HUES64 (cell line): Measurements from ENCODE around the gene MCF2L2.
A peak's percentile ranks its signal among the peaks of the same experiment; 100 is the strongest.

Experiments used
- H3K27ac ChIP-seq: 2 replicates; pipeline ENCODE4 v1.7.0; 2013; ENCODE audit warnings: low read depth, low read length, inconsistent platforms
- H3K27me3 ChIP-seq: 2 replicates; pipeline ENCODE4 v1.6.1; 2013; ENCODE audit warnings: mild to moderate bottlenecking, low read length; ENCODE audit not compliant: insufficient read depth
- H3K36me3 ChIP-seq: 2 replicates; pipeline ENCODE4 v1.6.1; 2013; ENCODE audit warnings: mild to moderate bottlenecking, low read length; ENCODE audit not compliant: insufficient read depth
- H3K4me1 ChIP-seq: 2 replicates; pipeline ENCODE4 v1.6.1; 2013; ENCODE audit warnings: mild to moderate bottlenecking, low read length, moderate library complexity; ENCODE audit not compliant: insufficient read depth
- H3K4me3 ChIP-seq: 2 replicates; pipeline ENCODE4 v1.5.1; 2013; ENCODE audit warnings: mild to moderate bottlenecking, low read length, moderate library complexity
- H3K9ac ChIP-seq: 2 replicates; pipeline ENCODE4 v1.6.1; 2013; ENCODE audit warnings: mild to moderate bottlenecking, low read depth, low read length
- H3K9me3 ChIP-seq: 2 replicates; pipeline ENCODE4 v1.6.1; 2013; ENCODE audit warnings: low read depth, low read length; ENCODE audit not compliant: insufficient read depth
- WGBS: fragments of 150-250, 120-280 bp; methylation state at CpG from one replicate; pipeline ENCODE4 v1.1.7; 2013; ENCODE audit warnings: missing lambda C conversion rate; 5-methylcytosine and 5-hydroxymethylcytosine counted together

The MCF2L2 gene

DNA sequence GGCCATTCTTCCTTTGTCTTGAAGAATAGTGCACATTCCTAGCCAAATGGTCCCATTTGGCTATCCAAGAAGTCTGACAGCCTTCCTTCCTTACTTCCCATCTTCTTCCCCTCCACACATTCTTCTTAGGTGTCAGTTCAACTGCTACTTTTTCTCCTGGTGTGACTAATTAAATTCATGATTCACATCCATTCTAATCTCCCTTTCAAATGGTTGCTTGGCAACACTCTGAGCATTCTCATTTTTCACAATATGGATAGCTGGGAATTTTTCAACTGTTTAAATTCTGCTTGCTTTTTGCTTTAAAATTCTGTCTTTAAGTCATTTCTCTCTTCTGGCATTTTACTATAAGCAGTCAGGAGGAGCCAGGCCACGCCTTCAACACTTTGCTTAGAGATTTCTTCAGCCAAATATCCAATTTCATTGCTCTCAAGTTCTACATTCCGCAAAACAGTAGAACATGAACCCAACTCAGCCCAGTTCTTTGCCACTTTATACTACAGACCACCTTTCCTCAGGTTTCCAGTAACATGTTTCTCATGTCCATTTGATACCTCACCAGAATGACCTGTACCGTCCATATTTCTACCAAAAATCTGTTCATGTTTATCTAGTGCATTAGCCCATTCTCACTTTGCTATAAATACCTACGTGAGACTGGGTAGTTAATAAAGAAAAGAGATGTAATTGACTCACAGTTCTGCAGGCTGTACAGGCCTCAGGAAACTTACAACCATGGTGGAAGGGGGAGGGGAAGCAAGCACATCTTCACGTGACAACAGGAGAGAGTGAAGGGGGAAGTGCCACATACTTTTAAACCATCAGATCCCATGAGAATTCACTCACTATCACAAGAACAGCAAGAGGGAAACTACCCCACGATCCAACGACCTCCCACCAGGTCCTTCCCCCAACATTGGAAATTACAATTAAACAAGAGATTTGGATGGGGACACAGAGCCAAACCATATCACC, 31.9 kb upstream of the MCF2L2 start:
- Histone ChIP-seq H3K9ac (no peak overlapping the region), H3K4me1 (no peaks in the 10 kb centered on the region), H3K27ac (no peak overlapping the region), H3K4me3 (no peak overlapping the region), H3K27me3 (no peaks in the 10 kb centered on the region), H3K36me3 (peaks cover 13% of the 10 kb centered on the region), H3K9me3 (peaks cover 6% of the 10 kb centered on the region; the same call in 1 of the 2 replicates)
- 94% methylated on average over 6 of the region's 7 CpGs for WGBS

DNA sequence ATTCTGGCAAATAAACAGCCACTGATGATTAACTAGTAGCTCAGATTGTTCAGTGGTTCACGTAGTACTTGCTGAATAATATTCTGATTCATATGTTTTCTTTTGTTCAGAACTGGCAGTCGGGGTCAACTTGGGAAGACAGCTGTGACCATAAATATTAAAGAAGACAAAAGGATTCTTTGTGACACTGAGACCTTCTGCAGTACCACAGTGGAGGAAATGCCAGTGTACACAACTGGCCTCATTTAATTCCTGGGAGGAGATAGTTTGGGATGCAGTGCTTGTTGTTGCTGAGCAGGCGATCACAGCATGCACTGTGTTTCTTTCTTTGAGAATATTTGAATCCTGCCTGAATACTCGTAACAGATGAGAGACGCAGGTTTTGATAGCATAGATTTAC, 26.7 kb upstream of the MCF2L2 start:
- Histone ChIP-seq H3K9me3 (no peaks in the 10 kb centered on the region), H3K27ac (no peak overlapping the region), H3K4me3 (no peak overlapping the region), H3K36me3 (peaks cover 47% of the 10 kb centered on the region), H3K27me3 (no peaks in the 10 kb centered on the region), H3K4me1 (no peaks in the 10 kb centered on the region), H3K9ac (no peak overlapping the region)
- WGBS: 94% methylated on average over 5 of the region's 5 CpGs

DNA sequence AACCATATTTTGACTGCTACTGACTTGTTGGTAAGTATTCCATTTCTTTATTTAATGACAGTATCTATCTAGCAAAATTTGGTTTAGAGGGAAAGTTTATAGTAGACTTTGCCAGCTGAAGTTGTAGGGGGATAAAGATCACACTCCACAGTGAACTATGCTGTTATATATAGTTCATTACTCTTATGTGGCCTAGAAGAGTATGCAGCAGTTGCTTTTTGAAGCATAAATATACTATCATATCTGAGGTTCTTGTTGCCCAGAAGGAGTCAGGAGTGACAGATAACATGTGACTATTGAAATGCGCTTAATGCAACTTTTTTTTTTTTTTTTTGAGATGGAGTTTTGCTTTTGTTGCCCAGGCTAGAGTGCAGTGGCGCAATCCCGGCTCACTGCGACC, 25.6 kb upstream of the MCF2L2 start:
- no peaks in the 10 kb centered on the region for H3K27me3 ChIP-seq
- H3K27ac ChIP-seq: no peak overlapping the region
- H3K4me1 ChIP-seq: peaks cover 6% of the 10 kb centered on the region
- no peak overlapping the region for H3K9ac ChIP-seq
- no peak overlapping the region for H3K4me3 ChIP-seq
- H3K9me3 ChIP-seq: no peaks in the 10 kb centered on the region
- peaks cover 47% of the 10 kb centered on the region for H3K36me3 ChIP-seq
- 97% methylated on average over 4 of the region's 4 CpGs for WGBS

DNA sequence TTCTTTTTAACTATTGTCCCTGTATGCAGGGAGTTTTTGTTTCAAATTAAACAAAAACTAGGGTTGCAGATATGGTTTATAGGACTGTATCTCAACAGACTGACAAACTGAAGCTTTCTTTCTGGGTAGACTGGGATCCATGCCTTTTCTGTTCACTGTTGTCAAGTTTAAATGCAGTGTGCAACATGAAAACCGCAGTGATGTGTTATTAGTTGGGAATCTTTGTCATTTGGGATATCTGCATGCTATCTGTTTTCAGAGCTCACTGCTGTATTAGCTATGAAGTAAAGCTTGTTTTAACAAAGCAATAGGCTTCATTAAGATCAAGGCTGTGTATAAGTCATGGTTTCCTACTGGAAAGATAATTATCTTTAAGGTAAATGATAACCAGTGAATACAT, 21.4 kb upstream of the MCF2L2 start:
- no peak overlapping the region for H3K27ac ChIP-seq
- peaks cover 5% of the 10 kb centered on the region; the same call in 1 of the 2 replicates for H3K9me3 ChIP-seq
- H3K36me3 ChIP-seq: peaks cover 28% of the 10 kb centered on the region
- WGBS: 85% methylated on average over 1 of the region's 1 CpG
- no peak overlapping the region for H3K9ac ChIP-seq
- H3K27me3 ChIP-seq: no peaks in the 10 kb centered on the region
- peaks cover 16% of the 10 kb centered on the region for H3K4me1 ChIP-seq
- peak overlapping the region; percentile 91; the same call in 1 of the 2 replicates for H3K4me3 ChIP-seq

DNA sequence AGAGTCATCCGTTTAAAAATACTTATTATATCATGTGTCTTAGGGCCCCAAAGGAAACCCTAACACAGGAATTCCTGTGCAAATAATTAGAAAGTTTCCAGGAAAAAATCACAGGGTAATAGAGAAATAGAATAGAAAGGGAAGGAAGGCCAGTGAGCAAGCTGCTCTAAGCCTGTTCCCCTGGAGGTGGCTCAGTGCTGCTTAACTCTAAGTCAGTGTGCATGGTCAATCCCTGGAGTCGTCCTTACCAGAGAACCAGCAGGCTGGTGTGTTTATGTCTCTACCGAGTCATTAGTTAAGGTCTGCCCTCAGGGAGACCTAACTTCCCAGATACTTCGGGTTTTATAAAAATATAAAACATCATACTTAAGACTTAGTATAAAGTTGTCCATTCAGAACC, 21.0 kb upstream of the MCF2L2 start:
- peaks cover 25% of the 10 kb centered on the region for H3K36me3 ChIP-seq
- peaks cover 9% of the 10 kb centered on the region; the same call in 1 of the 2 replicates for H3K9me3 ChIP-seq
- H3K4me1 ChIP-seq: peaks cover 16% of the 10 kb centered on the region
- H3K27me3 ChIP-seq: no peaks in the 10 kb centered on the region
- peak overlapping the region; percentile 91 for H3K4me3 ChIP-seq
- H3K27ac ChIP-seq: no peak overlapping the region
- no peak overlapping the region for H3K9ac ChIP-seq
- 48% methylated on average over 2 of the region's 4 CpGs for WGBS

DNA sequence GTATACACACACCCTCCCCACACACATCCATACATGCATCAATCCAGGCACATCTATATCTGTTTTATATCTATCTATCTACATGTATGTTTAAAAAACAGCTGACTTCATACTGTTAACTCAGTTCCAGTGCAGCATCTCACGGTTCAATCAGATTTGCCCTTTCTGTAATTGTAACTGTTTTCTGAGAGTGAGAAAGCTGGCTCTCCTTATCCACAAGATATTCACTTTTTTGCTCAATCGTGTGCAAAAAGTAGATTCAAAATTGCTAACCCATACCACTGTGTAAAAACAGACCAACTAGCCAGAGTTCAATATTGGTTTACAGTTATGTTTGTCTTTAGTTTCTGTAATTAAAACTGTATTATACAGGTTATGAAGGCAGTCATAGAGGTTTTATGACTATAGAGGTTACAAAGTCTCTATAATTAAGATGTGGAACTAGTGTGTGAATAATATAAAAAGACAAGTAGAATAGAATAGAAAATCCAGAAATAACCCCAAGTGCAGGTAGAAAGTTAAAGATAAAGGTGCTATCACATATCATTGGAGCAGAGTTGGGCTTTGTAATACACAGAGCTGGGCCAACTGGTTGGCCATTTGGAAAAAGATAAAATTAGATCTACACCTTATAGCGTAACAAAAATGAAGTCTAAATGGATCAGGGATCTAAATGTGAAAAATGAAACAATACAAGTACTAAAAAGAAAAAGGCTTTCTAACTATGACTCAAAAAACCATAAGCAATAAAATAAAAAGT, 20.1 kb upstream of the MCF2L2 start:
- H3K4me1 ChIP-seq: peaks cover 16% of the 10 kb centered on the region
- H3K9me3 ChIP-seq: peaks cover 18% of the 10 kb centered on the region
- no peaks in the 10 kb centered on the region for H3K27me3 ChIP-seq
- peak overlapping the region; percentile 91 for H3K4me3 ChIP-seq
- 100% methylated on average over 1 of the region's 3 CpGs for WGBS
- H3K27ac ChIP-seq: no peak overlapping the region
- H3K9ac ChIP-seq: peak overlapping the region; percentile 85
- peaks cover 18% of the 10 kb centered on the region for H3K36me3 ChIP-seq

DNA sequence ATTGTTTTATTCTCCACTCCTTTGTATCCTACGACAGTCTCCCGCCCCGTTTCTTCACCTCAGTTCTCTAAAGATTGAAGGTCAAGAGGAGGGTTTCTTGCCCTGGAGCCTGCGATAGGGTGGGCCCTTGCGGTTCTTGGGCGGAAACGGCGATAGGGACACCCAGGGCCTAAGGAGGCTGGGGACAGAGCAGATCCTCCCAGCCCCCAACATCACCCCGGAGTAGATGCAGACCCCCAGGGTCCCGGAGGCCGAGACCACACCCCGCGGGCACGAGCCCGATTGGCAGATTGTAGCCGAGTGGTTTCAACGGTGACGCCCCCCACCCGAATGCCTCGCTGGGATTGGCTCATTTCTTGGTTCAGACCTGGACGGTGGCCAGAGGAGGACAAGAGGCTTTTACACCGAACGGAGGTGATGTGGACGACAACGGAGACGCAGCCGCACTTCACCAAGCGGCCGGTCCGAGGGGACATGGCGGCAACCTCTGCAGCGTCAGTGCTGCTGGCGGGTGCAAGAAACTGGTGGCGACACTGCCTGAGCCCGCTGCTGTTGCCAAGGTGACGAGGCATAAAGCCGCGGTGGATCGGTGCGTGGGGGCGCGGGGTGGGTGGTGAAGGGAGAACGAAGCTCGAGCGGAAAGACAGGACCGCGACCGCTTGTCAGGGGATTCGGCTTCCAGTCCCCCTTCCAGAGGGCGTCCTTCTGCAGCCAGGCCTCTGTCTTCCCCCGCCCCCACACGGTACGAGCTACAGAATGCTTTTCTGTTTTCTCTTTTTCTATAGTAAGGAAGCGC, 19.0 kb upstream of the MCF2L2 start:
- H3K36me3 ChIP-seq: peaks cover 8% of the 10 kb centered on the region
- peaks cover 16% of the 10 kb centered on the region for H3K4me1 ChIP-seq
- peak overlapping the region; percentile 85 for H3K9ac ChIP-seq
- peak overlapping the region; percentile 74 for H3K27ac ChIP-seq
- 1% methylated on average over 54 of the region's 54 CpGs for WGBS
- peak overlapping the region; percentile 91 for H3K4me3 ChIP-seq
- H3K9me3 ChIP-seq: peaks cover 26% of the 10 kb centered on the region
- no peaks in the 10 kb centered on the region for H3K27me3 ChIP-seq

DNA sequence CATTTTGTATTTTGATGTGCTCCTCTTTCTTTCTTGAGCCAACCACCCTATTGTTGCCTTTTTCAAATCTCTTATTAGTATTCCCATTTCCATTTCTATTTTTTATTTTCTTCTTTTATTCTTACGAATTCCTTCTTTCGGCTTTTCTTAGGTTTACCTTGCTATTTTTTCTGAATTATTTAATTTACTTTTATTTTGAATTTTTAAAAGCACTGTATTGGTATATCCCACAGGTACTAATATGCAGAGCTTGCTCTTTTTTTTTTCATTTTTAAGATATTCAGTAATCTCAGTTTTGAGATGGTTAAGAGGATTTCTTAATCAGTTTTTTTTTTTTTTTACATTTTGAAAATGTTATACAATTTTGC, 18.4 kb upstream of the MCF2L2 start:
- Histone ChIP-seq H3K36me3 (peaks cover 2% of the 10 kb centered on the region), H3K9ac (peak overlapping the region; percentile 85), H3K4me3 (peak overlapping the region; percentile 91), H3K27ac (peak overlapping the region; percentile 74; the same call in 1 of the 2 replicates), H3K4me1 (peaks cover 16% of the 10 kb centered on the region), H3K27me3 (no peaks in the 10 kb centered on the region), H3K9me3 (peaks cover 26% of the 10 kb centered on the region)
- WGBS: 100% methylated on average over 1 of the region's 2 CpGs

DNA sequence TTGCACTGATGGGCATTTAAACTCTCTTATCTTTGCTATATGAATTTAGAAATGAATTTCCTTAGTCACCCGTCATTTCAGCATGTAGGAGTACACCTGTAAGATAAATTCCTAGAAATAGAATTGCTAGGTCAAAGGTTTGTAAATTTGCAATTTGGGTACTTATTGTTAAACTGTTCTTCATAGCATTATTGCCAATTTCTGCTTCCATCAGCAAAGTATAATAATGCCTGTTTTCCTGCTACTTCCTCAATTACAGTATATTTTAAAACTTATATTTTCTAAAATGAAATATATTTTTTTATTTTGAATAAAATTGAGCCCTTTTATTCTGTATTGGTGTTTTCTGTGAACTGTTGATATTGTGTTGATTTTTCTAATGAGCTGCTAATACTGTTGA, 16.3 kb upstream of the MCF2L2 start:
- Histone ChIP-seq H3K36me3 (no peaks in the 10 kb centered on the region), H3K4me3 (no peak overlapping the region), H3K9ac (no peak overlapping the region), H3K4me1 (peaks cover 16% of the 10 kb centered on the region), H3K27me3 (no peaks in the 10 kb centered on the region), H3K9me3 (peaks cover 26% of the 10 kb centered on the region), H3K27ac (no peak overlapping the region)
- no CpG with 5 or more reads among the region's 1 CpG for WGBS

DNA sequence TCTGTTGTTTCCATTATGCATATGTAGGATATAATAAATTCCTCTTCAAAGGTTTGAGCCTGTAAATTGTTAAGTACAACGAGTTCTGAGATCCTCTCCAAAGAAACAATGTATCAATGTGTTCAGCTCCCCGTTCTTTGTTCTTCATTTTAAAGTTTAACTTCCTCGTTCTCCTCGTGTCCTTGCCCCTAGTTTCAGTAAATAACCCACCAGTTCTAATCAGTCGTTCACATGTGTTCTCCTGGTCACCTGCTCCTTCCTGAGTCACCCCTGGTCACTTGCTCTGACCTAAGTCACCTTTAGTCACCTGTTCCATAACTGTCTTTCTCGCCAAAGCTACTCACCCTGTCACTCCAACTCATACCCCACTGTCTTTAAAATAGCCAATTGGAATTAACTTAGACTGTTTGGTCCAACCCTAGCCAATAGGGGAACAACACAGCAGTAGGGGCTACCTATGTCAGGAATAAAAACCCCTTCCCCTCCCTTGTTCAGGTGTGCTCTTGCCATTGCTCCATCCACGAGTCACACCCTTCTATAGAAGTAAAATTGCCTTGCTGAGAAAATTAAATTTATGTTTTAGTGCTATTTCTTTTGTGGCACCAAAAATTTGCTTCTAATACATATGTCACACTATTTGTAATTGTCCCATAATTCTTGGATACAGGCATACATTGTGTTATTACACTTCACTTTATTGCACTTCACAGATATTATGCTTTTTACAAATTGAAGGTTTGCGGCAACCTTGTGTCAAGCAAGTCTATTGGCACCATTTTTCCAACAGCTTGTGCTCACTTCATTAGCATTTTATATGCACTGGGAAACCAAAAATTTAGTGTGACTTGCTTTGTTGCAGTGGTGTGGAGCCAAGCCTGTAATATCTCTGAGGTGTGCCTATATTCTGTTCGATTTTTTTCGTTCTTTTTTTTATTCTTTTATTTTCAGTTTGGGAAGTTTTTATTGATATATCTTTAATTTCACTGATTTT, 15.3 kb upstream of the MCF2L2 start:
- H3K4me3 ChIP-seq: no peak overlapping the region
- H3K27me3 ChIP-seq: no peaks in the 10 kb centered on the region
- H3K36me3 ChIP-seq: no peaks in the 10 kb centered on the region
- H3K4me1 ChIP-seq: peaks cover 6% of the 10 kb centered on the region
- peaks cover 26% of the 10 kb centered on the region for H3K9me3 ChIP-seq
- WGBS: 91% methylated on average over 9 of the region's 10 CpGs
- no peak overlapping the region for H3K9ac ChIP-seq
- H3K27ac ChIP-seq: no peak overlapping the region
